CD4-positive, alpha-beta T cell (primary cell): ENCODE data around the gene SLC4A2. TPM values are rescaled to one million over a fixed set of nuclear protein-coding genes. Genes with fewer than 3 reads are reported as not detected.

Source experiments
- ATAC-seq: fragments of 200-7000 bp; cut with Tn5 transposase; one replicate; pipeline ENCODE4 v1.10.0; 2022; ENCODE audit warnings: mild to moderate bottlenecking; ENCODE audit not compliant: poor library complexity
- CTCF ChIA-PET: fragments of 350-600 bp; sonication (Branson Sonifier 250); formaldehyde crosslinking; loops from one replicate; lab custom pipeline; 2021; ENCODE audit warnings: antibody characterized with exemption, inconsistent platforms; lab: Charles Lee
- POLR2A ChIA-PET: fragments of 350-600 bp; sonication (Branson Sonifier 250); formaldehyde crosslinking; loops from one replicate; lab custom pipeline; 2021; ENCODE audit warnings: antibody characterized with exemption, inconsistent platforms; lab: Charles Lee
- DNase-seq, 14 experiments: peaks; one replicate each; pipeline ENCODE4 v3.0.0-alpha.2; 2013 to 2020; ENCODE audit warnings: mixed read lengths in 2 of 14
- H3K27ac ChIP-seq, 2 donors: one replicate each; pipeline versions ENCODE4 v1.5.1 to v1.7.0; 2013; ENCODE audit warnings: low read length in 2 of 2, low read depth in 1 of 2, mild to moderate bottlenecking in 1 of 2
- H3K27me3 ChIP-seq, 2 experiments: 1 replicate in 1 of 2; 2 replicates in 1 of 2; pipeline versions ENCODE4 v1.6.1 to v1.7.0; 2013; ENCODE audit warnings: low read length in 2 of 2, control low read depth in 1 of 2, mild to moderate bottlenecking in 1 of 2, moderate library complexity in 1 of 2; ENCODE audit not compliant: insufficient read depth in 2 of 2, control insufficient read depth in 1 of 2
- H3K36me3 ChIP-seq: one replicate; pipeline ENCODE4 v1.6.1; 2013; ENCODE audit warnings: low read length, control low read depth; ENCODE audit not compliant: insufficient read depth
- H3K4me1 ChIP-seq: one replicate; pipeline ENCODE4 v1.6.1; 2013; ENCODE audit warnings: low read length, control low read depth; ENCODE audit not compliant: insufficient read depth
- H3K4me3 ChIP-seq: one replicate; pipeline ENCODE4 v1.5.1; 2013; ENCODE audit warnings: mild to moderate bottlenecking, low read length, moderate library complexity
- H3K9me3 ChIP-seq, 2 experiments: 1 replicate in 1 of 2; 2 replicates in 1 of 2; pipeline versions ENCODE4 v1.6.1 to v1.7.0; 2013; ENCODE audit warnings: low read length in 2 of 2, mild to moderate bottlenecking in 2 of 2, control low read depth in 1 of 2, moderate library complexity in 1 of 2; ENCODE audit not compliant: control insufficient read depth in 1 of 2, insufficient read depth in 1 of 2
- H3K27ac Mint-ChIP-seq: one replicate; pipeline ENCODE4 v1.8.0; 2020; ENCODE audit warnings: mixed read lengths
- H3K27me3 Mint-ChIP-seq: one replicate; pipeline ENCODE4 v1.8.0; 2021; ENCODE audit warnings: mixed read lengths
- H3K36me3 Mint-ChIP-seq: one replicate; pipeline ENCODE4 v1.8.0; 2021; ENCODE audit warnings: low read depth, mixed read lengths
- H3K4me1 Mint-ChIP-seq: one replicate; pipeline ENCODE4 v1.8.0; 2021; ENCODE audit warnings: low read depth, mixed read lengths
- H3K4me3 Mint-ChIP-seq: one replicate; pipeline ENCODE4 v1.8.0; 2020; ENCODE audit warnings: mild to moderate bottlenecking, mixed read lengths
- H3K9me3 Mint-ChIP-seq: one replicate; pipeline ENCODE4 v1.8.0; 2020; ENCODE audit warnings: mixed read lengths
- CTCF ChIP-seq: fragments of 200-600 bp; IDR thresholded peaks from one replicate; pipeline ENCODE4 v1.8.0; 2022; ENCODE audit warnings: antibody characterized with exemption, mild to moderate bottlenecking
- intact Hi-C, 2 experiments: fragments of 100-400 bp; cut with DNase I in 1 of 2; cut with micrococcal nuclease in 1 of 2; formaldehyde crosslinking; loops; one replicate each; pipeline versions ENCODE4 v1.15.1 to v1.9.0; 2023 to 2025; cut with DNase I, micrococcal nuclease
- total RNA-seq, 174 experiments: library from RNA in 2 of 174; stranded (reverse) in 2 of 174; gene quantifications; one replicate each; pipeline ENCODE4 v1.2.3 and lab custom pipeline; 2021 to 2026

The SLC4A2 gene
- total RNA-seq, 2 experiments from 2014 or later = 27.1 to 31.4 TPM

DNA sequence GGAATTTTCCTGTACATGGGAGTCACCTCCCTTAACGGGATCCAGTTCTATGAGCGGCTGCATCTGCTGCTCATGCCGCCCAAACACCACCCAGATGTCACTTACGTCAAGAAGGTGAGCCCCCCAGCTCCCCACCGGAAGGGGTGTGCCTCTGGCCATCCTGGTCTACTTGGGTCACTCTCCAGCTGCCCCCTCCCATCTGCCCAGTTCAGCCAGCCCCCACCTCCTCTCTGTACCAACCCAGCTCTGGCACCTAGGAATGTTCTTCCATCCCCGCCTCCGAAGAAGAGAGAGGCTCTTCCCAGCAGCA is 16.2 kb downstream of the SLC4A2 start:
- no peak overlapping the region for H3K27ac ChIP-seq
- no peaks in the 10 kb centered on the region for H3K27me3 ChIP-seq
- Mint-ChIP-seq H3K9me3 (no peaks in the 10 kb centered on the region), H3K27ac (no peak overlapping the region), H3K4me1 (peaks cover 18% of the 10 kb centered on the region), H3K36me3 (peaks cover 46% of the 10 kb centered on the region), H3K27me3 (no peaks in the 10 kb centered on the region), H3K4me3 (no peak overlapping the region)
- ChIA-PET POLR2A (no interaction called here), CTCF (interaction anchor here (0.9 kb wide), 1 partner anchor 16 kb away, joined by 3 read pairs; no protein-coding TSS in a partner anchor)
- intact Hi-C loops = no loop called here
- H3K4me1 ChIP-seq = peaks cover 18% of the 10 kb centered on the region
- peaks cover 61% of the 10 kb centered on the region for H3K36me3 ChIP-seq
- no peaks in the 10 kb centered on the region for H3K9me3 ChIP-seq
- ATAC-seq = no peak
- no peak for TF ChIP-seq CTCF
- no peak overlapping the region for H3K4me3 ChIP-seq
- DNase-seq = no peak

DNA sequence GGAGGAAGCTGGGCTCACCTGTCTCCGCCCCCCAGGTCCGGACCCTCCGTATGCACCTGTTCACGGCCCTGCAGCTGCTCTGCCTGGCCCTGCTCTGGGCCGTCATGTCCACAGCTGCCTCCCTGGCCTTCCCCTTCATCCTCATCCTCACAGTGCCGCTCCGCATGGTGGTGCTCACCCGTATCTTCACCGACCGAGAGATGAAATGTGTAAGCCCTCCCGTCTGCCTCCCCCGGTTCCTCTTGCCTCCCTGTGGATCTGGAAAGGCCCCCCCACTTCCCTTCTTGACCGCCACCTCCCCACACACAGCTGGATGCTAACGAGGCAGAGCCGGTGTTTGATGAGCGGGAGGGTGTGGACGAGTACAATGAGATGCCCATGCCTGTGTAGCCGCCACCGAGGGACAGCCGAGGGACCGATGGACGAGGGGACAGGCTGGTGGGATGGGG is 16.6 kb downstream of the SLC4A2 start:
- no peak overlapping the region for H3K27ac Mint-ChIP-seq
- intact Hi-C loops = no loop called here
- CTCF ChIA-PET = interaction anchor here (0.9 kb wide), 1 partner anchor 16 kb away, joined by 3 read pairs; no protein-coding TSS in a partner anchor
- Histone ChIP-seq H3K27ac (no peak overlapping the region), H3K9me3 (no peaks in the 10 kb centered on the region), H3K27me3 (no peaks in the 10 kb centered on the region), H3K4me3 (no peak overlapping the region), H3K36me3 (peaks cover 57% of the 10 kb centered on the region), H3K4me1 (peaks cover 21% of the 10 kb centered on the region)
- H3K27me3 Mint-ChIP-seq = no peaks in the 10 kb centered on the region
- peaks cover 43% of the 10 kb centered on the region for H3K36me3 Mint-ChIP-seq
- no peak for DNase-seq
- no peaks in the 10 kb centered on the region for H3K9me3 Mint-ChIP-seq
- H3K4me3 Mint-ChIP-seq = no peak overlapping the region
- no peak for TF ChIP-seq CTCF
- POLR2A ChIA-PET = no interaction called here
- peaks cover 18% of the 10 kb centered on the region for H3K4me1 Mint-ChIP-seq
- no peak for ATAC-seq

- Mint-ChIP-seq H3K4me1 (peaks cover 18% of the 10 kb centered on the region), H3K36me3 (peaks cover 34% of the 10 kb centered on the region), H3K9me3 (no peaks in the 10 kb centered on the region), H3K27ac (no peak overlapping the region), H3K4me3 (no peak overlapping the region), H3K27me3 (no peaks in the 10 kb centered on the region)
- intact Hi-C loops = no loop called here
- no peak overlapping the region for H3K27ac ChIP-seq
- no peak for TF ChIP-seq CTCF
- ChIA-PET POLR2A (interaction anchor here (1.4 kb wide), 1 partner anchor 18 kb away, joined by 4 read pairs; no protein-coding TSS in a partner anchor), CTCF (no interaction called here)
- H3K36me3 ChIP-seq = peaks cover 47% of the 10 kb centered on the region
- DNase-seq (peak in 2 of 14 experiments; percentile 29 to 50), ATAC-seq (no peak)
- H3K27me3 ChIP-seq = no peaks in the 10 kb centered on the region
- H3K4me3 ChIP-seq = no peak overlapping the region
- H3K9me3 ChIP-seq = no peaks in the 10 kb centered on the region
- H3K4me1 ChIP-seq = peaks cover 30% of the 10 kb centered on the region
Observed at GRCh38 chr7:151076863-151077704, 17.7 kb downstream of the SLC4A2 start.
